Posterior cingulate gyrus (tissue), 11 donors: Measurements from ENCODE around the gene ZBP1.

Experiments used
- DNase-seq, 10 donors: peaks; one replicate each; pipeline versions ENCODE4 v3.0.0 to v3.0.0-alpha.2; 2020 to 2021; ENCODE audit warnings: mixed read lengths in 3 of 10
- intact Hi-C: fragments of 100-400 bp; cut with DNase I; formaldehyde crosslinking; loops from one replicate; pipeline ENCODE4 v1.15.1; 2023

ZBP1 gene

DNA sequence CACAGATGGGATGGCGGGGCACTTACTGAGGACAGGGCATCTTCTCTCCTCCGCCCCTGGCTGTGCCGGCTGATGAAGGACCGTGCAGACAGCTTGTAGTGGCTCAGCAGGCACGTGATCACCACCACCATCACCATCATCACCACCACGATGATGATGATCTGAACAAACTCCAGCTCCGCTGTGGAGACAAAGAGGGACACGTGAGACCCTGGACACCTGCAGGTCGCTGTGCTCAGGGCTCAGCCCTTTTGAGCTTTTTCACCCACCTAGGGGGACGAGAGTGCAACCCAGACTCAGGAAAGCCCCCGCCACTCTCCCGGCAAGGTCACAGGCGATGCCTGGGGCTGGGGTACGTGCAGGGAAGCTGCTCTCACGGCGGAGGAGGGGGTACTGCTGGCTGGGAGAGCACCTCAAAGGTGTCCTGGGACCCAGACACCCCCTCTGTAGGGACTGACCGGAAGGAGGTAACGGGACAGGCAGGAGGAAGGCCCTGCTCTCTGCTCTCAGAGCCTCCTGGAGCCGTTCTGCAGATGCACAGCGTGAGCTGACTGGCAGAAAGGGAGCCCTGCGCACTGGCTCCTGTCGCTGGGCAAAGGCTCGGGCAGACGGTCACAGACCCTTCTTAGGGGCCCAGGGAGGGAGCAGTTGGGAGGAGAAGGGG lies 39.4 kb upstream of the ZBP1 start:
- intact Hi-C loops = no loop called here
- DNase-seq = peak in 9 of 10 donors; percentile 0 to 69 (median 11)

DNA sequence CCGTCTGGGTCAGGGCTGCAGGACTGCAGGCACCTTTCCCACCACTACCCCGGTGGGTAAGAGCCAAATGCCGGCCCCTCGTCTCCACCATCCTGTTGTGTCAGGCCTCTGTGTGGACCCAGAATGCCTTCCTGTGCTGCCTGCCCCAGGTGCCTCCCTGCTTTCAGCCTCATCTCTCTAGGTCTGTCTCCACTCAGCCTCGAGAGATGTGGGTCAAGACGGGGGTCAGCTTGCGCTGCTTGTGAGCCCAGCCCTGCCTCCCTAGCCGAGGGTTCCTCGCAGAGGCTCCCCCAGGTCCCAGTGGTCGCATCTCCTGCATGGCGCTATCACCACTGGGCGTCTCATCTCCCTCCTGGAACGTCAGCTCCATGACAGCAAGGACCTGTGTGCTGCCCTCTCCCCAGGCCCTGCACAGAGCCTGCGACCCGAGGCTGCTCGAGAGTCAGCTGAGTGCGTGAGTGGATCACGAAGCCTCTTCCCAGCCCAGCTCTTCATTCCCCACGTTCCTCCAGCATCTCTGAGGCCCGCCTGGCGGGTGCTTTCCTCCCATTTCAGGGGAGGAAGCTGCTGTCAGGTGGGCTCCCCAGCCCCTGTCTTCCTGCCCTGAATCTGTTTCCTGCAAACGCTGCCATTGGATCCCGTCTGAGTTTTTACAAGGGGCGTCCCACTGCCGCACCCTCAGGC lies 38.7 kb upstream of the ZBP1 start:
- peak in 8 of 10 donors; percentile 1 to 75 (median 14) for DNase-seq
- intact Hi-C loops = no loop called here

DNA sequence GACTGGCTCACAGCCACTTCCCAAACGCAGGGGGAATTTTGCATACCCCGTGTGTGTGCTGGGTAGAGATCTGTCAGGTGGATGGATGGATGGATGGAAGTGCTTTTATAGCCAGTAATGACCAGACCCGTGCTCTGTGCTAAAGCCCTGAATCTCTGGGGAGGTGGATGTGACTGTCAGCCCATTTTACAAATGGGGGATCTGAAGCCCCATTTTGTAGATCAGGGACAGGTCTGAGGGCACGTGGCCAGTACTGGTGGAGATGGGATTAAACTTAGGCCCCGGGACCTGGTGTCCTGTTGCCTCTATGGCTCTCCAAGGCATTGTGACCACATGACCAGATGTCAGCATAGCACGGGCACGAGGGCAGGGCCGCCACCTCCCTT lies 38.2 kb upstream of the ZBP1 start:
- peak in 4 of 10 donors; percentile 1 to 66 (median 4) for DNase-seq
- intact Hi-C loops = no loop called here

DNA sequence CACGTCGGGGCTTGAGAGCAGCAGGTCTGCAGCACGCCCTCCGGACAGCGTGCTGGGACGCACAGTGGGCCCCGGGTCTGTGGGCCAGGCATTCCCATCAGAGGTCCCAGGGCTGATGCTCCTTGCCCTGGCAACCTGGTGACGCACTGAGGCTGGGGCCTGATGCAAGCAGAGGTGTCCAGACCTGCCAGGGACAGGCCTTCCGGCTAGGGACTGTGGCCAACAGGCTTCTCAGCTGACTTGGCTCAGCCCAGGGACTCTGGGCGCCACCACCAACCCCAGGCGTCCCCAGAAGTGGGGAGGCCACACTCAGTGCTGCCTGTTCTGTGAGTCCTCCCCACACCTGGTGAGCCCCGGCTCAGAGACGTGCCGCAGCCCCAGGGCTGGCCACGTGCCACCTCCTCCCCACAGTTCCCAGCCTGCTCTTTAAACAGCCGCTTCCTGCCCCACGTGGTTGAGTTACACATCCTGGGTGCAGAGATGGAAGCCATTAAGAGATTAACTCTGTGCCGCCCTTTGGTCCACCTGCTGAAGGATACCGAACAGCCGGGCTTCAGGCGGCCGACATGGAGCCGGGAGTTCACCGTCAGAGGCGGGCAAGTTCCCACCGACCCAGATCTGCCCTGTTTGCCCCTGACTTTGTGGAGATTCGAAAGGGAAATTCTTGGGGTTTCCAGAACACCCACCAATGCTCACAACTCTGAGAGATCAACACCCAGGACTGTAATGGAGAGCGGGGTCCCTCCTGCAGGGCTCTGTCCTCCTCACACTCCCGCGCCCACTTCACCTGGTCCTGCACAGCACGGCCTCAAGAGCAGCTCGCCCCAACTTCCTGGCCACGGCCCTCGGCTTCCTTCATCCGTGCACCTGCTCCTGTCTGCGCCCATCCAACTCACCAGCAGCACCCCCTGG lies 37.6 kb upstream of the ZBP1 start:
- peak in 9 of 10 donors; percentile 1 to 79 (median 23) for DNase-seq
- intact Hi-C loops = no loop called here

DNA sequence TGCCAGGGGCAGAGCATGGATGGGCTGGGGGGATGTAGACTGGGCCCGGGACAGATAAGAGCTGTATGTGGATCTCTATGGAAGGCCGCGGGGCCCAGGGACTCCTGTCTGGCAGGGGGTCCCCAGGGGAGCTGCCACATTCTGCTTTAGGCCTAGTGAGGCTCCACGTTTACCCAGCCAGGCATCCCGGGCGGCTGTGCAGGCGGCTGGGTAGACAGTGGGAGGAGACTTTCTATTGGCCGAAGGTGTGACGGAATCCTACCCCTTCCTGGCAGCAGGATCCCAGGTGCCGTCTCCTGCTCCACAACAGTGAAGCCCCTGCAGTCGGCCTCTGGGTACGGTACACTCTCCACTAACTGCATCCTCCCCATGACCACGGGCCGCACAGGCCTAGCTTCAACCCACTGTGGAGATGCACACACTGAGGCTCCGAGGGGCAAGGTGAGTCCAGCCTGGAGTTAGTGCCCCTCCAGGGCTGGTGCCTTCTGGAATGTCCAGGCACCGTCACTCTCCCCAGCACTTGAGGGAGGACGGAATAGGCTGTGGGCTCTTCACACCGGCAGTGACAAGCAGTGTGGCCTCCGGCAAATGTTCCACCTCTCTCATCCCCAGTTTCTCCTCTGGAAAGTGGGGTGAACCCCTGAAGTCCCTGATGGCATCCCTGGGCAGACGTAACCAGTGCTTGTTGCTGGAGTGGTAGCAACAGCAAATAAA lies 36.8 kb upstream of the ZBP1 start:
- peak in 7 of 10 donors; percentile 1 to 53 (median 22) for DNase-seq
- intact Hi-C loops = no loop called here

DNA sequence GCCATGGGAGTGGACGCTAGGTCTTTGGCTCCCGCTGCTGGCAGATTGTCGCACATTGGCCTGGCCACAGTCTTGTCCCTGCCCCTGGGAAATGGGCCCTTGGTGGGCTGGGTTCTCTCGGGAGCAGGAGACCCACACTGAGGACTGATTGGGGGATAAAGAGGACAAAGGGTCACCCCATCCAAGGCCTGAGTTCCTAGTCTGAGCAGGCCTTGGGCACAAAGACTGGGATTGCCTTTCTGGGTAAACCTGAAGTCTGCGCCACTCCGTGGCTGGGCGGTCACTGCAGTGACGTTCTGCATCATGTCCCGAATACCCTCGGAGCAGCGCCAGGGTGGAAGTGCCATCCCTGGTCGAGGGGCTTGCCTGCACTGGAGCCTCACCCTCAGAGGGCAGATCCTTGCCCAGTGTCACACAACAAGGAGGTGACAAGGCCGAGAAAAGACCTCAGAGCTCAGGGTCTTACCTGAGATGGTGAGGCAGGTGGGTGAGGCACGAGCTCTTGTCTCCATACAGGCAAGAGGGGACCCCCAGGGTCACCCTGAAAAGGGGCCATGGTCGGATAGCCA lies 36.1 kb upstream of the ZBP1 start:
- DNase-seq = peak in 5 of 10 donors; percentile 1 to 81 (median 22)
- intact Hi-C loops = no loop called here

DNA sequence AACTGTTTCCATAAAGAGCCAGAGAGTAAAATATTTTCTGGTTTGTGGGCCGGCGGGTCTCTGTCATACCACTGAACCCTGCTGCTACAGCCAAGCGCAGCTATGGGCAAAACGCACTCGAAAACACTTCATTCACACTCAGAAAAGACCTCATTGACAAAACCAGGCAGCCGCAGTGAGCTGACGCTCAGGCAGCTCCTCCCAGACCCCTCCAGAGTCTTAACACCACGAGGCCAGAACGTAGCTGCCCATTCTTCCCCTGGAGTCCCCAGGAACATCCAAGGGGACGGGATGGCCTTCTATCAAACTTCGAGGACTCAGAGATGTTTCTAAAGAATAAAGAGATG lies 35.6 kb upstream of the ZBP1 start:
- intact Hi-C loops = loop anchor here (2.0 kb wide), 2 partner anchors 431 to 523 kb away; no protein-coding TSS in a partner anchor
- DNase-seq = peak in 2 of 10 donors; percentile 0 to 65

DNA sequence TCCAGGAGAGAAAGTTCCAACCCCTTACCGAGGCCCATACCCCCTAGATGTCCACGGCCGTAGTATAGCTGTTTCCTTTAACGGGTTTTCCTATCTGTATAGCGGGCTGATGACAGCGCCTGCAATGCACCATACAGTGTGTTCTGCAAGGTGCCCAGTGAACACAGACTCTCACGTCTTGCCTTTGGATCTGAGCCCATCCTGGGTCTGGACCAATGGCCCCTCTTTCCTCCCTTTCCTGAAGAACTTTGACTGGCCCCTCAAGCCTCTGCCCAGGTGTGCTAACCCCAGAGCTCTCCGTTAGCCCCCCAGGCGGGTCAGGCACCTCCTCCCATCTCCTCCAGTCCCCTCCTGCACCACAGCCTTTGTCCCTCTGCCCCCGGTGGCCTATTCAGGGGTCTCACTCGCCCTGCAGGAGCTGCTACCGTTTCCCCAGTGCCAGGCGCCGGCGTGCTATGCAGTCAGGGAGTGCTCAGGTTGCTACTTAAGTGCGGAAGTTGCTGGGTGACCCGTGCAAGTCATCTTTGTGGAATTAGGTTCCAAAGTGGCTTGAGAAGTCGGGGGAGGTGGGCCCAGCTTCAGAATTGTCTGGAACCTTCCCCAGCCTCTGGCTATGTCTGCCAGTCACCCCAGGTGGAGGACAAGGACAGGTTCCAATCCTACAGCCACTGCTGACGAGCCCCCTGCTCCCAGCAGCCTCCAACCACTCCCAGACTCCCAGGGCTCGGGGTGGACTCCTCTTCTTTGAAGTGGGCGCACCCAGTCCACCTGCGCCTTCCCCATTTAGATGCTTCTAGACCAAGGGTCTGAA lies 35.0 kb upstream of the ZBP1 start:
- intact Hi-C loops = loop anchor here (2.0 kb wide), 2 partner anchors 432 to 524 kb away; no protein-coding TSS in a partner anchor
- peak in 6 of 10 donors; percentile 2 to 69 (median 34) for DNase-seq

DNA sequence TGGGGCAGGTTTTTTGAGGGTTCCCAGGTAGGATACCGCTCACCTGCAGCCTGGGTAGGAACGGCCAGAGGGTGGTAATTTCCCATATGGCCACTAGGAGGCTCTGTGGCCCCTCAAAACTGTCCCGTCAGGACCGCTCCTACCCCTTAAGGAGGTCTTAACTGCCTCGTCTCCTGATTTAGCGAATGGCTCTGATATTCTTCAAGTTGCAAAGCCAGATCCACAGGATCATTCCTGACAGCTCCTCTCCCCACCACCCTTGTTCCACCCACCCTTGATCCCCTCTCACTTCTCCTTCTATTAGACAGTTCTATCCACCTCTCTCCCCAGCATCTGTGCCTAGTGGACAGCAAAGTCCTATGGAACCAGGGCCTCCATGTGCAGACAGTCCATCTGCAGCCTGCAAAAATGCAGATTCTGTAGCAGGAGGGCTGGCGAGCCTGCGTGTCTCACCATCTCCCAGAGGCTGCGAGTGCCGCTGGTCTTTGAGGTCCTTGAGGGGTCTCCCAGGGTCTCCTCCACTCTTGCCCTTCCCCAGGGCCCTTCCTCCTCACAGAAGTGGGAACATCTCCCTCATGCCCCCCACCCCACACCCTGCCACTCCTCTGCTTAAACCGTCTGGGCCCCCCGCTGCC lies 34.3 kb upstream of the ZBP1 start:
- intact Hi-C loops = loop anchor here (2.0 kb wide), 2 partner anchors 432 to 524 kb away; no protein-coding TSS in a partner anchor

DNA sequence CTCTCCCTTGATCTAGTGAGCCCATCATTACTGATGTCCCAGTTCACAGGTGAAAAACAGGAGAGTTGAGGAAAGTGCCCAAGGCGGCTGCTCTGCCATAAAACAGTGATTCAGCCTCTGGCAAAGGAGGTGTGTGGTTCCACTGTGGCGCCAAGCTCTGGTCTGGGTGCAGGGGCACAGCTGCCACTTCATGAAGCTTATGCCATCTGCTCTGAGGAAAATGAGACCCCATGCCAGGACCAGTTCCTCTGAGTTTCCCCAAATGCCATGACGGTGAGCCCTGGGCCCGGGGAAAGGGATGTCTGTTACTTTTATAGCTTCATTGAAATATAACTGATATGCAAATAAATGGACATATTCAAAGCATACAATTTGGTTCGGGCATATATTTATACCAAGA lies 33.7 kb upstream of the ZBP1 start:
- intact Hi-C loops = loop anchor here (2.0 kb wide), 2 partner anchors 433 to 525 kb away; no protein-coding TSS in a partner anchor
- DNase-seq = peak in 4 of 10 donors; percentile 1 to 66 (median 5)

More for the DNA sequence above, 34.3 kb upstream of the ZBP1 start:
- peak in 7 of 10 donors; percentile 56 to 91 (median 64) for DNase-seq

DNA sequence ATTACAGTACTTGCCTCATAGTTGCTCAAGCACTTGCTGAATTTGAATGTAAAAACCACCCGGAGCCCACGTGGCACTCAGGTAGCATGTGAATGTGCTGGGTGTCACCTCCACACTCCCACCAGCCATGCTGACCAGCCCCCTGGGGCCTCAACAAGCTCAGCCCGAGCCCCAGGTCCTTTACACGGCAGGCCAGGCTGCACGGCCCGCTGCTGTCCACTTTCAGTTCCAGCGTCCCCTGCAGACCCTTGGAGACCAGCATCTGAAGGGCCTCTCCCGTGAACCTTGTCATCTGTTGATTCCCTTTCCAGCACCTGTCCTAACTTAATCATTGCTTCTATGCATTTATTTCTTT lies 33.3 kb upstream of the ZBP1 start:
- DNase-seq = peak in 1 of 10 donors; percentile 67

DNA sequence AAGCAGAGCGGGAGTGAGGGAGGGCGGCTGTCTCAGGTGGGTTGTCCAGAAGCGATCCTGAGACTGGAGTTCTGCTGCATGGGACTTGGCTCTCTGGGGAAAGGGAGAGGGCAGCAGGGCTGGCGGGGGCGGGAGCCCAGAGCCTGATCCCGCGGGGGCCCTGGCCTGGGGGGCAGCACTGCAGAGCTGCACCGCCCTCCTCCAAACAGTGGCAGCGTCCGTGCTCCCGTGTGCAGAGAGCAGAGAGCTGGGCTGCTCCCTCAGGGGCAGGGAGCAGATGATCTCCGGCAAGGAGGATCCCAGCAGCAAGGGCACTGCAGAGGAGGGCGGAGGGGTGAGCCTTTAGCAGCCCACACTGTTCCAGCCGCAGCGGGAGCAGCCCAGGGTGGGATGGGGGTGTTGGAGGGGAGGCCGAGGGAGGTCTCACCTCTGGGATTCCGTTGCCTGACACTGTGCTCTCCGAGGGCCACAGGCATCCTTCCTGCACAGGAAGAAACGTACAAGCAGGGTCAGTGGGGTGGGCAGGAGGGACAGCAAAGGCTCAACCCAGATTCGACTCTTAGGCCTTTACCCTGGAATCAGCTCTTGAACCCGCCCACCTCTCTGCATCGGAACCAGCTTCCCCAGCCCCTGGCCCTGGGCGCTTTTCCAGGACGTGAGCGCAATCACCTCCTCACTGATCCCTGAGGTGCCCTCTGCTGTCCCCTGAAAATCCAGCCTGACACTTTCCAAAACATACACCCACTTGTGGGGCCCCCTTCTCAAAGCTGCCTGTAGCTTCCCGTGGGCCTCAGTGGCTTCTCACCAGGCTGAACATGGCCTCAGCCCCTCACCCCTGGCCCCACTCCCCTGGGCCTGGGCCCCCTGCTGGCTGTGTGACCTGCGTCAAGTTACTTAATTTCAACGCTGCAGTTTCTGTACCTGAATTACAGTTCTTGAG lies 32.6 kb upstream of the ZBP1 start:
- peak in 3 of 10 donors; percentile 0 to 51 (median 13) for DNase-seq
- intact Hi-C loops = no loop called here

More for the DNA sequence above, 33.3 kb upstream of the ZBP1 start:
- intact Hi-C loops = no loop called here

DNA sequence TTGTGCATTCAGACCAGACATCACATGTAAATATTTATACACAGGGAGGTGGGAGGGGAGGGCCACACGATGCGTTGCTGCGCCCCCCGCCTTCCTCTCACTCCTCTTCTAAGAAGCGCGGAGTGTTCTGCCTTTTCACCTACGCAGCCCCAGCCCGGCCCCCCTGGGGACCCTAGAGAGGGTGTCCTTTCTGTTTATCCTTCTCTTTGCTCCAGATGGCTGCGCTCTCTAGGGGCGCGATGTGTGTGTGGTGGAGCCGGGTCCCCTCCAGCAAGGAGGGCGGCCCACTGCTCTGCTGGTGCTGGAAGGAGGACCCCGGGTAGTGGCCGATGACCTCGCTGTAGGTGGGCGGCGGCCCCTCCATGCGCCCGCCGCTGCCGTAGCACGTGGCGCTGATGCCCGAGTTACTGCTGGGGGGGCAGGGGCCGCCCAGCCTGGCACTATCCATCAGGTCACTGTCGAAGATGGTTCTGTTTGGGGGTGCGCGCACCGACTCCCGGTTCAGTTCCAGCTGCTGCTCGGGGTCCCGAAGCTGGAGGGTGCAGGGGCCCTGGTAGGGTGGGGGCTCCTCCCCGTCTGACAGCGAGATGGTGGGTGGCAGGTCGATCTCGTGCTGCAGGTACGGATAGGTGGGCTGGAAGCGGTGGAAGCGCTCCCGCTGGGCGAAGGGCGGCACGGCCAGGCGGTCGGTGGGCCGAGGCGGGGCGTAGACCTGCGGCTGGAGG lies 31.8 kb upstream of the ZBP1 start:
- intact Hi-C loops = no loop called here
- peak in 4 of 10 donors; percentile 1 to 84 (median 41) for DNase-seq

DNA sequence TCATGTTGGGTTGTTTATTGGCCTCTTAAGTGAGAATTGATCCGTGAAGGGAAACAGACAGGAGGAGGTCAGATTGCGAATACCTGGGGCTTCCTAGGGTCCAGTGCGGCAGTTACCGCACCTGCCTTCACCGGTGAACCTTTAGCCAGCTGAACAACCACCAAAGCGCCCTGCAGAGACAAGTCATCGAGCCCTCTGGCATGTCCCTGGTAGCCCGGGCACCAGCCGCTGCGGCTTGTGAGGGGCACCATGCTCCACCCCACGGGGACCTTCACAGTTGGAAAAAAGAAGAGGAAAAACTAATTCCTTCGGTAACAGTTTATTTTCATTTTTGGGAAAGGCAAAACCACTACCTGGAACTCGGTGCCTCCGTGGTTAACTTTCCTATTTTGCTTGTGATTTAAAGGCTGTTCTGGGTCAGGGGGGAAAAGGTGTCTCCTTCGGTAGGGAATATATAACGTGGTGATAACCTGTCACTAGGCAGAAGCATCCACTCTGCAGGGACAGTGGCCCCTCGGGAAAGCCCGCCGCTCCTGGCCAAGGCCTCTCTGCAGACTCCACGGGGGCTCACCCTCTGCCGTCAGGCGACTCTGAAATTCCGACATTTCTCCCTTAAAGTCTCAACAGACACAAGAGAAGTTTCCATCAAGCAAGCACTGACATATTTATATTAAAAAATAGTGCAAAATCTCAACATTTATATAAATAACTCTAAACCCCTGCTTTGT lies 30.7 kb upstream of the ZBP1 start:
- peak in 5 of 10 donors; percentile 0 to 80 (median 12) for DNase-seq
- intact Hi-C loops = no loop called here

DNA sequence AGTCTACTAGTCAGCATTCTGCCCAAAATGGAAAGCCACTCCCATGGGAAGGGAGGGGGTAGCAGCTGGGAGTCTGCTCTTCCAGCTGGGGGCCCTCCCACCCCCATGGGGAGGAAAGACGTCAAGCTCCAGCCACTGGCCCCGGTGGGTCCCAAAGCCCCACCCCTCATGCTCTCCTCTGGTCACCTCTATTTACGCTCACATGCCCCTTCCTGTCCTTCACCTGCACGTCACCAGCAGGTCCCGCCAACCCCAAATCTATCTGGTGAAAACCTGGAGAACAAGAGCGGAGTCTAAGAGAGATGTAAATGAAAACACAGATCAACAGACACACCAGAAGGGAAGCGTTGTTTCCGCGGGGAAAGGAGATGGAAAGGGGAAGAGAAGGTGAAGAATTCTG lies 30.0 kb upstream of the ZBP1 start:
- DNase-seq = no peak

DNA sequence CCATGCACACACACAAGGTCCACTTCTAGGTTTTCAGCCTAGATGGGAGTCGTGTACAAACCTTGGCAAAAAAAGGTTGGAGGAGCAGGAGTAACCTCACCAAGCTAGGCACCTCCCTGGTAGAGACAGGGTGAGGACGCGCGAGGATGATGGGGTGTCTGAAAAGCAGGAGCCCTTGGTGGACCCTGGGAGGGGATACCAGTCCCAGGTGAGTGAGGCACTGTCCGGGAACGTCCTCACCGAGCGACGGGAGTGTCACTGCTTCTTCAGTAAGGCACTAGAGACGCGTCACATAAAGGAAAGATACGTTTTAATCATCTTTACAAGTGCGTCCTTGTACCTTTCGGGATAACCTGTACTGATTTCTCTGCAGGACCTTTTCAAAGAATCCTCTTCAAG lies 29.4 kb upstream of the ZBP1 start:
- DNase-seq = peak in 1 of 10 donors; percentile 82
- intact Hi-C loops = no loop called here

More for the DNA sequence above, 30.0 kb upstream of the ZBP1 start:
- intact Hi-C loops = no loop called here
